A549 (cell line): ENCODE data around the gene ADAMTS20.

Experiments
- CBX8 ChIP-seq: fragments of 200-600 bp; sonication (generic); IDR thresholded peaks from 2 replicates; pipeline ENCODE4 v1.6.1; 2016
- KDM1A ChIP-seq: fragments of 200-600 bp; sonication (generic); IDR thresholded peaks from 2 replicates; pipeline ENCODE4 v1.6.1; 2016; ENCODE audit warnings: low read depth, mild to moderate bottlenecking
- POLR2A ChIP-seq: IDR thresholded peaks from 2 replicates; pipeline ENCODE4 v1.6.1; 2012; ENCODE audit warnings: mild to moderate bottlenecking, low read length

DNA sequence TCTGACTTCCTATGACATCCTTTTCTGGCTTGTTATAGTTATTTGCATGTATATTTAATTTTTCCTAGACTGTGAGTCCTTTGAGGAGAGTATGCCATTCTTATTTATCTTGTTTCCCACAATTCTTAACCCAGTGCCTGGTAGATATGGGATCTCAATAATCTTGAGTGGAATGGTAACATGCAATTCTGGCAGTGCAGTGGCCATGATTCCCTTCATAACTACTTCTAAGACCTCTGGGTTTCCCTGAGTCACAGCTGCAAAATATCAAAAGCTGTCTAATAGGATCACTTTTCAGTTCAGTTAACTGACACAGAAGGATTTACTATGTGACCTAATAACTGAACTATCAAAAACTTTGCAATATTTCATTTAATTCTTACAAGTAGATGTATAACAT lies 135.0 kb downstream of the ADAMTS20 start:
- TF ChIP-seq CBX8, result no peak
- TF ChIP-seq KDM1A, result no peak
- TF ChIP-seq POLR2A, result no peak
